Kidney (tissue), 14 donors: Measurements from ENCODE around the gene CHIT1. TPM values are rescaled to one million over a fixed set of nuclear protein-coding genes. Genes with fewer than 3 reads are reported as not detected.

ENCODE experiments used
- DNase-seq, 5 donors: peaks; one replicate each; pipeline ENCODE4 v3.0.0-alpha.2; 2013 to 2020
- FAIRE-seq: peaks from 2 replicates; lab custom pipeline; 2012; peaks lifted over from hg19 to GRCh38; lab: Jason Lieb, UNC
- H3K27ac ChIP-seq, 2 donors: one replicate each; pipeline ENCODE4 v1.7.0; 2013; ENCODE audit warnings: low read depth in 2 of 2, low read length in 2 of 2, inconsistent platforms in 1 of 2
- H3K27me3 ChIP-seq: one replicate; pipeline ENCODE4 v1.7.1; 2013; ENCODE audit warnings: low read length, inconsistent platforms; ENCODE audit not compliant: control insufficient read depth, insufficient read depth
- H3K36me3 ChIP-seq, 3 donors: one replicate each; pipeline versions ENCODE4 v1.7.0 to v1.7.1; 2013; ENCODE audit warnings: low read length in 3 of 3, control low read depth in 1 of 3, inconsistent platforms in 1 of 3; ENCODE audit not compliant: insufficient read depth in 3 of 3, control insufficient read depth in 2 of 3
- H3K4me1 ChIP-seq, 3 donors: one replicate each; pipeline versions ENCODE4 v1.7.0 to v1.7.1; 2013; ENCODE audit warnings: low read length in 3 of 3, inconsistent platforms in 1 of 3, low read depth in 1 of 3; ENCODE audit not compliant: control insufficient read depth in 2 of 3, insufficient read depth in 2 of 3
- H3K4me3 ChIP-seq, 3 donors: one replicate each; pipeline versions ENCODE4 v1.7.0 to v1.8.1; 2013; ENCODE audit warnings: low read length in 3 of 3, control low read depth in 1 of 3, inconsistent platforms in 1 of 3
- H3K9ac ChIP-seq, 3 donors: one replicate each; pipeline versions ENCODE4 v1.7.0 to v1.7.1; 2013; ENCODE audit warnings: low read length in 3 of 3, control low read depth in 1 of 3, inconsistent platforms in 1 of 3
- H3K9me3 ChIP-seq, 3 donors: one replicate each; pipeline versions ENCODE4 v1.7.0 to v1.7.1; 2013; ENCODE audit warnings: low read length in 3 of 3, control low read depth in 1 of 3, inconsistent platforms in 1 of 3; ENCODE audit not compliant: control insufficient read depth in 2 of 3, insufficient read depth in 1 of 3
- intact Hi-C: fragments of 100-400 bp; cut with DNase I; formaldehyde crosslinking; loops from one replicate; pipeline ENCODE4 v1.11.1; 2022
- polyA plus RNA-seq: library from polyadenylated mRNA; stranded (reverse); fragments of 350-450 nt; fragmentation: Illumina TruSeq; extraction: RNeasy Lipid Tissue Mini Kit (QIAGEN cat#74804); gene quantifications from one replicate; pipeline ENCODE4 v1.2.3, GENCODE V29; 2014; ENCODE audit warnings: low read depth, low replicate concordance; ENCODE audit not compliant: insufficient read depth
- total RNA-seq: library from RNA; stranded (reverse); fragmentation: NEBNext Ultra II Directional; extraction: Animal tissue kit (Norgen Biotek cat#: 25700); gene quantifications from one replicate; pipeline ENCODE4 v1.2.1, GENCODE V29; 2021
- TF ChIP-seq, protein P1 (sequence below): IDR thresholded peaks from 3 replicates; pipeline ENCODE4 v1.5.1; 2012; ENCODE audit warnings: mild to moderate bottlenecking, moderate library complexity, borderline replicate concordance; ENCODE audit not compliant: insufficient read depth; ENCODE audit errors: extremely low read depth
- donor health status: control.
- donor health status: control.
- donor health status: control.
- donor health status: control.
- donor health status: control.
- donor health status: DM: yes; HTN: yes; CAD: no.
- donor health status: Normal renal cell carcinoma (clear cell type).

Gene CHIT1
- total and polyA plus RNA-seq, 2 donors from 2014 or later = 1.1 TPM; not detected in 1

GRCh38 chr1:203199481-203199815, 30.0 kb downstream of the CHIT1 start:
- TF ChIP-seq, protein P1, sequence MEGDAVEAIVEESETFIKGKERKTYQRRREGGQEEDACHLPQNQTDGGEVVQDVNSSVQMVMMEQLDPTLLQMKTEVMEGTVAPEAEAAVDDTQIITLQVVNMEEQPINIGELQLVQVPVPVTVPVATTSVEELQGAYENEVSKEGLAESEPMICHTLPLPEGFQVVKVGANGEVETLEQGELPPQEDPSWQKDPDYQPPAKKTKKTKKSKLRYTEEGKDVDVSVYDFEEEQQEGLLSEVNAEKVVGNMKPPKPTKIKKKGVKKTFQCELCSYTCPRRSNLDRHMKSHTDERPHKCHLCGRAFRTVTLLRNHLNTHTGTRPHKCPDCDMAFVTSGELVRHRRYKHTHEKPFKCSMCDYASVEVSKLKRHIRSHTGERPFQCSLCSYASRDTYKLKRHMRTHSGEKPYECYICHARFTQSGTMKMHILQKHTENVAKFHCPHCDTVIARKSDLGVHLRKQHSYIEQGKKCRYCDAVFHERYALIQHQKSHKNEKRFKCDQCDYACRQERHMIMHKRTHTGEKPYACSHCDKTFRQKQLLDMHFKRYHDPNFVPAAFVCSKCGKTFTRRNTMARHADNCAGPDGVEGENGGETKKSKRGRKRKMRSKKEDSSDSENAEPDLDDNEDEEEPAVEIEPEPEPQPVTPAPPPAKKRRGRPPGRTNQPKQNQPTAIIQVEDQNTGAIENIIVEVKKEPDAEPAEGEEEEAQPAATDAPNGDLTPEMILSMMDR = no peak
- H3K9ac ChIP-seq = no peak overlapping the region
- H3K4me3 ChIP-seq = no peak overlapping the region
- FAIRE-seq (no peak), DNase-seq (no peak)
- no peaks in the 10 kb centered on the region for H3K4me1 ChIP-seq
- no peak overlapping the region for H3K27ac ChIP-seq
- intact Hi-C loops = no loop called here
- H3K9me3 ChIP-seq = no peaks in the 10 kb centered on the region
- H3K27me3 ChIP-seq = no peaks in the 10 kb centered on the region
- no peaks in the 10 kb centered on the region for H3K36me3 ChIP-seq

DNA sequence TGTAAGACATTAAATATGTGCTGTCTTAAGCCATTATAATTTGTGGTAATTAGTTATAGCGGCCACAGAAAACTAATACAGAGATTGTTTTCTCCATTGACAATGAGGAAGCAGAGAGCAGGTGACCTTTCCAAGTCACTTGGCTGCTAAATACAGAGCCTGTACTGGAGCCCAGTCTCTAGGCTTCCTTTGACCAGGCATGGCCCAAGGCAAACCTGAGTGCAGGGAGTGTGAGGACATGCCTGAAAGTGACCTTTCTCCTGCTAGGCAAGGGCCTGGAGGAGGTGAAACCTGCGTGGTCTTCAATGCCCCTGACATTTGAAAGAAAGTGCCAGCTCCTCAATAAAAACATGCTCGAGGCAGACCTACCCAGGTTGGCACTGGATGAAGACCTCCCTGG, 30.5 kb downstream of the CHIT1 start:
- H3K36me3 ChIP-seq = no peaks in the 10 kb centered on the region
- H3K4me1 ChIP-seq = no peaks in the 10 kb centered on the region
- H3K27me3 ChIP-seq = no peaks in the 10 kb centered on the region
- TF ChIP-seq, protein P1 = no peak
- H3K4me3 ChIP-seq = no peak overlapping the region
- DNase-seq (no peak), FAIRE-seq (no peak)
- intact Hi-C loops = no loop called here
- H3K9me3 ChIP-seq = no peaks in the 10 kb centered on the region
- H3K27ac ChIP-seq = no peak overlapping the region
- no peak overlapping the region for H3K9ac ChIP-seq

DNA sequence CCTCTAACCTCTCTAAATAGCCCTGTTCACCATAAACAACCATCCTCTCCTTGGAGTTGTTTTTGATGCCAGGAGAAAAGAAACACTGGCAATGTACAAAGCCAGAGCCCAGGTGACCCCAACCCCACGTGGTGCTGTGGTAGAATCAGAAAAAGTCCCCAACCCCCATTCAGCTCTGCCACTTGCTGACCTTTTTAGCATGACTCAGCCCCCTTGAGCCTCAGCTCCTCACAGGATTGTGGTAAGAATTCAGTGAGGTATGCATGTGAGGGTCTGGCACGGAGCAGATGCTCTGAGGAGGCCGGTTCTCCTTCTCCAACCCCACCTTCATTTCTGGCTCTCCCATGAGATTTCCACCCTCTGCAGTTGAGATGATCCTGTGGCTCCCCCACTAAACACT, 31.8 kb downstream of the CHIT1 start:
- Histone ChIP-seq H3K4me3 (no peak overlapping the region), H3K27me3 (no peaks in the 10 kb centered on the region), H3K9me3 (no peaks in the 10 kb centered on the region), H3K27ac (no peak overlapping the region), H3K9ac (no peak overlapping the region), H3K36me3 (no peaks in the 10 kb centered on the region), H3K4me1 (no peaks in the 10 kb centered on the region)
- intact Hi-C loops = no loop called here
- TF ChIP-seq, protein P1 = no peak
- FAIRE-seq (no peak), DNase-seq (no peak)

DNA sequence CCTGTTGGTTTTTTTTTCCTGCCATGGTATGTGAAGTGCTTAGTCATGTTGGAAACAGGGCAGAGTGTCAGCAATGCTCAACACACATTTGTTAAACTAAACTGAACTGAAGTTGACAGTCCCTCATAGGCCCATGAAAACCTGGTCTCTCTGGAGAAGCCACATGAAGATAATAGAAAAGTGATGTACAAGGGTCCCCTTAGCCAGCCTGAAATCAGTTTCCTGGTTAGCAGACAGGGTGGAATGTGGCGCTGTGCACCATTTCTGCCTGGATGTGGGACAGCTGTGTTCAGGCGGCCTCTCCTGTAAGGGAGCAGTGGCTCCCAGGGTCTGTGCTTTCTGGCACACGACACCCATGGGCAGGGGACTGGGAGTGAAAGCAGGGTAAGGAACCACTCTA, 33.1 kb downstream of the CHIT1 start:
- DNase-seq = no peak
- H3K27ac ChIP-seq = no peak overlapping the region
- FAIRE-seq = no peak

More for the DNA sequence above, 33.1 kb downstream of the CHIT1 start:
- no peaks in the 10 kb centered on the region for H3K4me1 ChIP-seq
- TF ChIP-seq, protein P1 = no peak
- intact Hi-C loops = no loop called here
- no peaks in the 10 kb centered on the region for H3K27me3 ChIP-seq
- no peaks in the 10 kb centered on the region for H3K9me3 ChIP-seq
- H3K36me3 ChIP-seq = no peaks in the 10 kb centered on the region
- H3K4me3 ChIP-seq = no peak overlapping the region
- H3K9ac ChIP-seq = no peak overlapping the region
